GM12878 (cell line): ENCODE data around the gene ENOX1. TPM values are rescaled to one million over a fixed set of nuclear protein-coding genes. Genes with fewer than 3 reads are reported as not detected.

Experiments
- ATAC-seq: fragments of 200-7000 bp; cut with Tn5 transposase; 3 replicates; pipeline ENCODE4 v1.9.1; 2020; ENCODE audit warnings: mild to moderate bottlenecking, moderate library complexity
- BruUV-seq: library from RNA; stranded (reverse); fragments of 400-500 nt; replicated peaks from 2 replicates; lab custom pipeline; 2021; lab: Mats Ljungman, UMichigan
- CTCF ChIA-PET: fragments of 300-600 bp; sonication (Branson Sonifier 250); formaldehyde crosslinking; extraction: SDS; loops from one replicate; lab custom pipeline; 2021; ENCODE audit warnings: inconsistent platforms; lab: Yijun Ruan, JAX
- POLR2A ChIA-PET: fragments of 350-600 bp; formaldehyde crosslinking; extraction: SDS; loops from one replicate; lab custom pipeline; 2021; ENCODE audit warnings: inconsistent platforms; lab: Charles Lee
- RAD21 ChIA-PET: fragments of 300-600 bp; sonication (Branson Sonifier 250); formaldehyde crosslinking; loops from one replicate; lab custom pipeline; 2023; ENCODE audit warnings: antibody characterized with exemption; ENCODE audit not compliant: unreplicated experiment; lab: Charles Lee
- SMC1A ChIA-PET: fragments of 300-600 bp; sonication (Branson Sonifier 250); formaldehyde crosslinking; loops from one replicate; lab custom pipeline; 2023; ENCODE audit not compliant: unreplicated experiment, uncharacterized antibody; lab: Charles Lee
- DNase-seq: peaks from one replicate; pipeline ENCODE4 v3.0.0-alpha.2; 2011; ENCODE audit warnings: low read depth, low spot score
- FAIRE-seq: peaks from 3 replicates; lab custom pipeline; 2011; peaks lifted over from hg19 to GRCh38; lab: Jason Lieb, UNC
- H2AFZ ChIP-seq: 2 replicates; pipeline ENCODE4 v1.6.0; 2011; ENCODE audit warnings: low read depth, low read length, control low read depth; ENCODE audit not compliant: control insufficient read depth
- H3K27ac ChIP-seq: 2 replicates; pipeline ENCODE4 v1.5.1; 2011; ENCODE audit warnings: control low read depth; ENCODE audit not compliant: control insufficient read depth, insufficient read depth
- H3K27me3 ChIP-seq, 2 experiments: replicated peaks in 1 of 2; 2 replicates each; pipeline versions ENCODE4 v1.6.0 to v1.6.1; 2011; ENCODE audit warnings: low read length in 1 of 2; ENCODE audit not compliant: control insufficient read depth in 2 of 2, insufficient read depth in 2 of 2
- H3K36me3 ChIP-seq, 2 experiments: 2 replicates each; pipeline ENCODE4 v1.5.1; 2011; ENCODE audit warnings: low read length in 1 of 2; ENCODE audit not compliant: control insufficient read depth in 2 of 2, insufficient read depth in 2 of 2
- H3K4me1 ChIP-seq: 2 replicates; pipeline ENCODE4 v1.6.1; 2011; ENCODE audit warnings: mild to moderate bottlenecking, low read length, moderate library complexity, mixed read lengths; ENCODE audit not compliant: control insufficient read depth, insufficient read depth
- H3K4me2 ChIP-seq: 2 replicates; pipeline ENCODE4 v1.6.0; 2011; ENCODE audit warnings: control low read depth; ENCODE audit not compliant: control insufficient read depth, insufficient read depth
- H3K4me3 ChIP-seq: fragments of 200-600 bp; sonication (generic); 2 replicates; pipeline ENCODE4 v1.5.1; 2016
- H3K79me2 ChIP-seq: 2 replicates; pipeline ENCODE4 v1.6.0; 2011; ENCODE audit warnings: low read length; ENCODE audit not compliant: control insufficient read depth, insufficient read depth
- H3K9ac ChIP-seq: 2 replicates; pipeline ENCODE4 v1.8.0; 2011; ENCODE audit warnings: low read length, control low read depth, mixed read lengths; ENCODE audit not compliant: control insufficient read depth, insufficient read depth
- H3K9me3 ChIP-seq: replicated peaks from 3 replicates; pipeline ENCODE4 v1.5.1; 2011; ENCODE audit warnings: mild to moderate bottlenecking, low read length; ENCODE audit not compliant: control insufficient read depth, insufficient read depth
- H4K20me1 ChIP-seq: 2 replicates; pipeline ENCODE4 v1.6.0; 2011; ENCODE audit not compliant: control insufficient read depth, insufficient read depth
- LARP7 ChIP-seq: fragments of 450-650 bp; IDR thresholded peaks from 2 replicates; pipeline ENCODE4 v1.6.1; 2017; ENCODE audit warnings: mild to moderate bottlenecking
- MEF2A ChIP-seq: IDR thresholded peaks from 2 replicates; pipeline ENCODE4 v1.6.1; 2011; ENCODE audit warnings: low read depth, mild to moderate bottlenecking, low read length, moderate library complexity; ENCODE audit not compliant: insufficient read depth
- MTA2 ChIP-seq: fragments of 450-650 bp; IDR thresholded peaks from 2 replicates; pipeline ENCODE4 v1.6.1; 2016; ENCODE audit warnings: low read depth, mild to moderate bottlenecking, moderate library complexity
- RAD21 ChIP-seq: IDR thresholded peaks from 2 replicates; pipeline ENCODE4 v1.6.1; 2011; ENCODE audit warnings: mild to moderate bottlenecking, low read depth, low read length, moderate library complexity; ENCODE audit not compliant: insufficient read depth
- RELA ChIP-seq: fragments of 450-650 bp; IDR thresholded peaks from 2 replicates; pipeline ENCODE4 v1.8.0; 2014; ENCODE audit warnings: borderline replicate concordance; ENCODE audit not compliant: partially characterized antibody
- SMC3 ChIP-seq: IDR thresholded peaks from 2 replicates; pipeline ENCODE4 v1.6.1; 2011; ENCODE audit warnings: low read length, improper control_type of control experiment, borderline replicate concordance
- STAT3 ChIP-seq: IDR thresholded peaks from 2 replicates; pipeline ENCODE4 v1.6.1; 2011; ENCODE audit warnings: low read depth, low read length, improper control_type of control experiment
- ZBED1 ChIP-seq: IDR thresholded peaks from 2 replicates; pipeline ENCODE4 v1.6.1; 2016; ENCODE audit warnings: borderline replicate concordance
- WGBS: methylation state at CpG from one replicate; pipeline ENCODE4 v1.1.6; 2016; ENCODE audit warnings: low lambda C conversion rate; ENCODE audit not compliant: insufficient replicate concordance, insufficient coverage; ENCODE audit errors: missing lambda C conversion rate; 5-methylcytosine and 5-hydroxymethylcytosine counted together
- in situ Hi-C: fragments of 300-500 bp; cut with MboI; formaldehyde crosslinking; loops from 9 replicates; pipeline ENCODE4 v1.14.3; 2018; ENCODE audit warnings: mixed read lengths
- intact Hi-C: fragments of 100-400 bp; cut with micrococcal nuclease; formaldehyde crosslinking; loops from one replicate; pipeline ENCODE4 v1.14.2; 2022; ENCODE audit not compliant: unreplicated experiment
- polyA plus RNA-seq, 11 experiments: library from polyadenylated mRNA; depleted of rRNA in 4 of 11; unstranded in 6 of 11; stranded (reverse) in 5 of 11; fragments of >200 nt; fragmentation: Nextera tagmentation in 4 of 11; fragmentation: Illumina TruSeq in 1 of 11; extraction: Ambion mirVana in 4 of 11; extraction: Trizol in 1 of 11; gene quantifications; 1 replicate in 1 of 11; 2 replicates in 10 of 11; pipeline versions ENCODE4 v1.2.1 to v1.2.3, GENCODE V29; 2011 to 2016; ENCODE audit warnings: inconsistent platforms in 2 of 11, missing spikeins in 2 of 11, low read depth in 1 of 11
- total RNA-seq, 4 experiments: library from RNA; depleted of rRNA in 3 of 4; stranded (reverse); fragments of >200 nt in 3 of 4; fragmentation: Illumina TruSeq in 1 of 4; extraction: Trizol in 1 of 4; gene quantifications; 2 replicates each; pipeline versions ENCODE4 v1.2.1 to v1.2.3, GENCODE V29; 2013 to 2021
- TF ChIP-seq, protein P1 (sequence below): fragments of 450-650 bp; IDR thresholded peaks from 2 replicates; pipeline ENCODE4 v1.6.1; 2016; ENCODE audit warnings: mild to moderate bottlenecking
- TF ChIP-seq, protein P2 (sequence below): fragments of 450-650 bp; IDR thresholded peaks from 2 replicates; pipeline ENCODE4 v1.6.1; 2017; ENCODE audit warnings: low read depth, mild to moderate bottlenecking, moderate library complexity
- TF ChIP-seq, protein P3 (sequence below): IDR thresholded peaks from 2 replicates; pipeline ENCODE4 v1.6.1; 2012; ENCODE audit warnings: low read length, inconsistent platforms

ENOX1 gene
- total and polyA plus RNA-seq, 10 of the 15 experiments (the other 5 are each of a cell fraction or from before 2014, with no cell fraction given): 0.11 to 0.26 (median 0.15) TPM

DNA sequence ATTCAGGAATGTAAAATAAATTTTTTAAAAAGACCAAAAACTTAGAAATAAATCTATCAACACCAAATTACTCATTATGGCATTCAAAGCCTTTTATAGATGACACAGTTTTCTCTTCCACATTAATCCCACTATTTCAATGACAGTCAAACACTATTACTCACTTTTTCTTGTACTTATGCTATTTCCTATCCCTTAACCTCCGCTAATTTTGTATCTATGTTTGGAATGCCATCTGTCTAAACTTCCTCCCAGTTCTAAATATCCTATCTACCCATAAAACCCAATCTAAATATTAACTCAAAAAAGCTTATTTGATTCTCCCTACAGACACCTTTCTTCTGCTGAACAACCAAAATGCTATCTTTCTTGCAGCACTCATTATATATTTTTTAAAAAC is 203.5 kb downstream of the ENOX1 start:
- no peaks in the 10 kb centered on the region for H3K79me2 ChIP-seq
- no peak overlapping the region for H3K4me2 ChIP-seq
- no peak for FAIRE-seq
- no peaks in the 10 kb centered on the region for H3K27me3 ChIP-seq
- H3K4me3 ChIP-seq: no peak overlapping the region
- no TSS peak for BruUV-seq
- H3K36me3 ChIP-seq: no peaks in the 10 kb centered on the region
- intact Hi-C loops: no loop called here
- no peak overlapping the region for H3K9ac ChIP-seq
- no peak for DNase-seq
- in situ Hi-C loops: no loop called here
- SMC1A ChIA-PET: no interaction called here
- POLR2A ChIA-PET: no interaction called here
- ATAC-seq: no peak
- H3K9me3 ChIP-seq: no peaks in the 10 kb centered on the region
- H4K20me1 ChIP-seq: no peaks in the 10 kb centered on the region
- TF ChIP-seq MEF2A (no peak), RAD21 (no peak), SMC3 (no peak), LARP7 (no peak), STAT3 (no peak)
- TF ChIP-seq, protein P1, sequence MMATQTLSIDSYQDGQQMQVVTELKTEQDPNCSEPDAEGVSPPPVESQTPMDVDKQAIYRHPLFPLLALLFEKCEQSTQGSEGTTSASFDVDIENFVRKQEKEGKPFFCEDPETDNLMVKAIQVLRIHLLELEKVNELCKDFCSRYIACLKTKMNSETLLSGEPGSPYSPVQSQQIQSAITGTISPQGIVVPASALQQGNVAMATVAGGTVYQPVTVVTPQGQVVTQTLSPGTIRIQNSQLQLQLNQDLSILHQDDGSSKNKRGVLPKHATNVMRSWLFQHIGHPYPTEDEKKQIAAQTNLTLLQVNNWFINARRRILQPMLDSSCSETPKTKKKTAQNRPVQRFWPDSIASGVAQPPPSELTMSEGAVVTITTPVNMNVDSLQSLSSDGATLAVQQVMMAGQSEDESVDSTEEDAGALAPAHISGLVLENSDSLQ: no peak
- H3K4me1 ChIP-seq: no peaks in the 10 kb centered on the region
- no peak overlapping the region for H2AFZ ChIP-seq
- no peak overlapping the region for H3K27ac ChIP-seq
- RAD21 ChIA-PET: no interaction called here
- CTCF ChIA-PET: no interaction called here
- WGBS: 39% methylated on average over 1 of the region's 1 CpG

DNA sequence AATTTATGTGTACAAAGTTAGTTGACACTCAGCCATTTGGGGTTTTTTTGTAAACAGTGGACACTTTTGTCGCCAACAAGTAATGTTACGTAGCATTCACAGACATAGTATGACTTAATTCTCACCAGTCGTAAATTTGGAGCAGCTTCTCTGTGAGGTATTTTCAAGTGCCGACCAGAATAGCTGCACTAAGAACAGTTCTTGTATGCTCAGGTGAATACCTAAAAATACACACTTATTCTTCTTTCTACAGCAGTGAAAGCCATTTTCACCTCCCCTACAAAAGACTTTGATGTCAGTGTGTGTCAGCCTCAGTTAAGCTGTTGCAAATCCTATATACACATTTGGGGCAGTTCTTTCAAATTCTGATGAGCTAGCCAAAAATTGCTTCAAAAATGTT is 206.5 kb downstream of the ENOX1 start:
- H3K27me3 ChIP-seq: no peaks in the 10 kb centered on the region
- no peak overlapping the region for H2AFZ ChIP-seq
- no peak overlapping the region for H3K9ac ChIP-seq
- RAD21 ChIA-PET: no interaction called here
- SMC1A ChIA-PET: no interaction called here
- no peak overlapping the region for H3K4me3 ChIP-seq
- no TSS peak for BruUV-seq
- DNase-seq (no peak), FAIRE-seq (no peak), ATAC-seq (no peak)
- CTCF ChIA-PET: no interaction called here
- POLR2A ChIA-PET: no interaction called here
- no peak overlapping the region for H3K4me2 ChIP-seq
- no peak overlapping the region for H3K27ac ChIP-seq
- in situ Hi-C loops: no loop called here
- no peaks in the 10 kb centered on the region for H3K4me1 ChIP-seq
- no peaks in the 10 kb centered on the region for H4K20me1 ChIP-seq
- TF ChIP-seq ZBED1 (no peak), RELA (no peak), MEF2A (no peak), MTA2 (no peak)
- TF ChIP-seq, protein P2, sequence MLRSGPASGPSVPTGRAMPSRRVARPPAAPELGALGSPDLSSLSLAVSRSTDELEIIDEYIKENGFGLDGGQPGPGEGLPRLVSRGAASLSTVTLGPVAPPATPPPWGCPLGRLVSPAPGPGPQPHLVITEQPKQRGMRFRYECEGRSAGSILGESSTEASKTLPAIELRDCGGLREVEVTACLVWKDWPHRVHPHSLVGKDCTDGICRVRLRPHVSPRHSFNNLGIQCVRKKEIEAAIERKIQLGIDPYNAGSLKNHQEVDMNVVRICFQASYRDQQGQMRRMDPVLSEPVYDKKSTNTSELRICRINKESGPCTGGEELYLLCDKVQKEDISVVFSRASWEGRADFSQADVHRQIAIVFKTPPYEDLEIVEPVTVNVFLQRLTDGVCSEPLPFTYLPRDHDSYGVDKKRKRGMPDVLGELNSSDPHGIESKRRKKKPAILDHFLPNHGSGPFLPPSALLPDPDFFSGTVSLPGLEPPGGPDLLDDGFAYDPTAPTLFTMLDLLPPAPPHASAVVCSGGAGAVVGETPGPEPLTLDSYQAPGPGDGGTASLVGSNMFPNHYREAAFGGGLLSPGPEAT: no peak
- TF ChIP-seq, protein P3, sequence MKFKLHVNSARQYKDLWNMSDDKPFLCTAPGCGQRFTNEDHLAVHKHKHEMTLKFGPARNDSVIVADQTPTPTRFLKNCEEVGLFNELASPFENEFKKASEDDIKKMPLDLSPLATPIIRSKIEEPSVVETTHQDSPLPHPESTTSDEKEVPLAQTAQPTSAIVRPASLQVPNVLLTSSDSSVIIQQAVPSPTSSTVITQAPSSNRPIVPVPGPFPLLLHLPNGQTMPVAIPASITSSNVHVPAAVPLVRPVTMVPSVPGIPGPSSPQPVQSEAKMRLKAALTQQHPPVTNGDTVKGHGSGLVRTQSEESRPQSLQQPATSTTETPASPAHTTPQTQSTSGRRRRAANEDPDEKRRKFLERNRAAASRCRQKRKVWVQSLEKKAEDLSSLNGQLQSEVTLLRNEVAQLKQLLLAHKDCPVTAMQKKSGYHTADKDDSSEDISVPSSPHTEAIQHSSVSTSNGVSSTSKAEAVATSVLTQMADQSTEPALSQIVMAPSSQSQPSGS: no peak
- no peaks in the 10 kb centered on the region for H3K79me2 ChIP-seq
- intact Hi-C loops: no loop called here
- H3K36me3 ChIP-seq: no peaks in the 10 kb centered on the region
- H3K9me3 ChIP-seq: no peaks in the 10 kb centered on the region
- 55% methylated on average over 4 of the region's 4 CpGs for WGBS
